NCI-H146 (cell line): ENCODE results near the gene HOXA11.

ENCODE experiments used
- DNase-seq: peaks from one replicate; lab custom pipeline; 2025; lab: John Stamatoyannopoulos, UW

The HOXA11 gene

DNA sequence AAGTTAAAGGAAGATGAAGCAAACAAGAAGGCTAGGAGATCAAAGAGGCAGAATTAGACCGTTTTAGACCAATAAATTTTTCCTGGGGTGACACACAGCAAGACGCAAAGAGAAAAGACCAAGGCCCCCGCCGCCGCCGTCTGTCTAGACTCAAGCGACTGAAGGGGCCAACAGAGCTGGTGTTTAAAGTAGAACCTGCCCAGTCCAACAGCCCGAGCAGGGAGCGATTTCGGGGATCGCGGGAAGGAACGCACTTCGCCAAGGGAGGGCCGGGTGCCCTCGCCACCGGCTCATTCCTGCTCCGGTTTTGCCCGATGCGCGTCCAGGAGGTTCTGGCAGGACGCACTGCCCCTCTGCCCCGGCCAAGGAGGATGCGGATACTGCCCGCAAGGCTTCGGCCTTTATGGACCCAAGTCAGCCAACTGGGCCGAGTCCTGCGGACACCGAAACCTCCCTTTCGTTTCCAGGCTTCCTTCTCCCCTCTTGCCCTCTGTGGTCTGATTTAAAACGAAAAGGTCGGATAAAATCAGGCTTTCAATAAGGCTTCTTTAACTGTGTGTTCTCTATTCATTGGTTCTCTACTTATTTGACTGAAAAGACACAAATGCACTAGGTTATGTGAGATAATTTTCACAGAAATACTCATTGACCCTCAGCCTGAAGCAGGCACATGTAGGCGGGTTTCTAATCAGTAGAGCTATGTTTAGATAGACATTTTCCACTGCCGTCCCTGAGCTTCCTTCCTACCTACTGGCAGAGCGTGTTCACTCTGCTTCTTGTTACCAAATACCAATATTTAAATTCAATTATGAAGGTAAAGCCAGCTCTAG, 26.4 kb downstream of the HOXA11 start:
- DNase-seq: no peak

DNA sequence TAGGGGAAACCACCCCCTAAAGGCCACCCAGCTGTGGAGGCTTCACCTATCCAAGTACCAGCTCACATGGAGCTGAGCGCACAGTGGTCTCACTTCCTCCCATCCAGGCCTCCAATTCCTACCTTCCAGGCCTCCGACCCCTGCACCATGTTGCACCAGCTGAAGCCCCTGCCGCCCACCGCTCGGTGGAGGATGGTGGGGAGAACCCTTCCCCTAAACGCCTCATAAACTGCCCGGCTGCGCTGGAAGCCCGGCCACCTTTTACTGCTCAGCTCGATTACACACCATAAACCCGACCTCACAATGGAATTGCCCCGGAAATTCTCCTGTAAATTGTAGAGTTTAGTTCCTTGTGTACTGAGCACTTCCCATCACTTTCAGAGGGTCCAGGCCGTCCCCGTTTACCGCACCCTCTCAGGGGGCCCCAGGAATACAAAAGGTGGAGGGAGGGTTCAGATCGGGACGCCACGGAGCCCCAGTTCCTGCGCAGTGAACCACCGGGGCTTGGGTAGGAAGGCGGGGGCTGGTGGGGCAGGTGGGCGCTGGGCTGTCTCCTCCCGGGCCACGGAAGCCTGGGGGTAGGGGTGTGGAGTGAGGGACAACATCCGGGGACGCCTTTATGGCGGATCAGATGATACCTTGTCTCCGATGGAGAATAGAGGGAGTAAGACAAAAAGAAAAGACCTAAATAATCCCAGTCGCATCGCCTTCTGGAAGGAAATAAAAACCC, 27.2 kb downstream of the HOXA11 start:
- DNase-seq: no peak

DNA sequence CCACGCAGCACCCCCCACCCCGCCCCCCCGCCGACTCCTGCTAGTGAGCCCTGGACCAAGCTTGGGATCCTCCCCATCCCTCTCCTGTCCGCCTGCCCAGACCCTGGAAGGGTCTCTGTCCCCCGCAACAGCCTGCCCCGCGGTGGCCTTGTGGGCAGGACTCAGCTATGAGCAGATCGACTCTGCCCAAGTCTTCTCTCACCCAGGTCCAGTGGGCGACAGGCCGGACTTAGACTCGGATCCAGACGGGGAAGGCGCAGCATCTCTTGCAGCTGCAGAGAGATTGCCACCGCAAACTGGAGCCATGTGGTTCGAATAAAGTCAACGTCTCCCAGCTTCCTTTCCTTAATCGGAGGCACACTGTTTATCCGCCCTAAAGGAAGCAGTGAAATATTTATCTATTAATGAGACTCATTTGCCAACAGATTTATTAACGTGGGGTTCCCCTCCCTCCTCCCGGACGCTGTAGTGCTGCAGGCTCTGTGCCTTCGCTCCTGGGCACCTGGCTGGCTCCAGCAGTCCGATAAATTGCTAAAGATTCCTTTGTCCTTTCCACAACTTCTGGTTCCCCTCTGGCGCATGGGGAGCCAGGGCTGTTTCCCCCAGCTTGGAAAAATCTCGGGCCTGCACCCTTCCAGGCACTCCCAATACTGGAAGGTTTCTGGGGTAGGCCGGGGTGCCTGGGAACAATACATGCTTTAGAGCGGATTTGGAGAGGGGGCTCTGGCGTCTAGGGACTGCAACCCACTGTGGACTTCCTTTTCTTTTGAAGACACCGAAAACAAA, 27.9 kb downstream of the HOXA11 start:
- DNase-seq: peak; percentile 40

DNA sequence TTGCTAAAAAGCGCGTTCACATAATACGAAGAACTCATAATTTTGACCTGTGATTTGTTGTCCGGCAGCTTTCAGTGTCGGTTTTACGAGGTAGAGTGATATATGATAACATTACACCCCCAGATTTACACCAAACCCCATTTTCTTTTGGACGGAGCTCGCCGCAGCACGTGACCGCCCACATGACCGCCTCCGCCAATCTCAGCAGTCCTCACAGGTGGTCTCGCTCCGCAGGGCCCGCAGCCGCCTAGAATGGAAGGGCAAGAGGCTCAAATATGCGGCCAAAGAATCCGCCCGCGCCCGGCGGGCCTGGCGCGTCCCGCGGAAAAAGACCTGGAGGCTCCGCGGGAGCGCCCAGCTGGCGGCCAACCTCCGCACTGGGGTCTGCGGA, 28.5 kb downstream of the HOXA11 start, which contains the start of gene HOXA7:
HOXA7 (minus strand) TSS at position 168 of the 391 bp plus-strand sequence; CDS start at position 38, 130 bp downstream.
- peak; percentile 80 for DNase-seq

DNA sequence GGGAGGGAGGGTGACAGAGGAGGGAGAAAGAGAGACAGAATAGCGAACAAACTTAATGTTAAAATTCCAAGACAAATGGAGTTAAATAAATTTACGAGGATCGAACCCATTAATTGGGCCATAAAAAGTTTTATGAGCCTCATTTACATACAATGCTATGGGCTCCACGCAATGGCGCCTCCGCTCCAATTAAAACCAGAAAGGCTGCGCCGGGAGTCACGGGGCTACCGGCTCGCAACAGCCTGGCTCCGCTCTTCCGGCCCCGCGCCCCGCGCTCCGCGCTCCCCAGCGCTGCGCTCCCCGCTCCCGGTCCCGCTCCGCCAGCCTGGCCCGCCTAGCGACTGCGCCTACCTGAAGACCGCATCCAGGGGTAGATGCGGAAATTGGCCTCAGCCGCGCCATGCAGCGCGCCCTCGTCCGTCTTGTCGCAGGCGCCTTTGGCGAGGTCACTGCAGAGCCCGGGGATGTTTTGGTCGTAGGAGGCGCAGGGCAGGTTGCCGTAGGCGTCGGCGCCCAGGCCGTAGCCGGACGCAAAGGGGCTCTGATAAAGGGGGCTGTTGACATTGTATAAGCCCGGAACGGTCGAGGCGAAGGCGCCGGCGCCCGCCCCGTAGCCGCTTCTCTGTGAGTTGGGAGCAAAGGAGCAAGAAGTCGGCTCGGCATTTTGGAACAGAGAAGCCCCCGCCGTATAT, 29.1 kb downstream of the HOXA11 start:
- DNase-seq: peak; percentile 47

DNA sequence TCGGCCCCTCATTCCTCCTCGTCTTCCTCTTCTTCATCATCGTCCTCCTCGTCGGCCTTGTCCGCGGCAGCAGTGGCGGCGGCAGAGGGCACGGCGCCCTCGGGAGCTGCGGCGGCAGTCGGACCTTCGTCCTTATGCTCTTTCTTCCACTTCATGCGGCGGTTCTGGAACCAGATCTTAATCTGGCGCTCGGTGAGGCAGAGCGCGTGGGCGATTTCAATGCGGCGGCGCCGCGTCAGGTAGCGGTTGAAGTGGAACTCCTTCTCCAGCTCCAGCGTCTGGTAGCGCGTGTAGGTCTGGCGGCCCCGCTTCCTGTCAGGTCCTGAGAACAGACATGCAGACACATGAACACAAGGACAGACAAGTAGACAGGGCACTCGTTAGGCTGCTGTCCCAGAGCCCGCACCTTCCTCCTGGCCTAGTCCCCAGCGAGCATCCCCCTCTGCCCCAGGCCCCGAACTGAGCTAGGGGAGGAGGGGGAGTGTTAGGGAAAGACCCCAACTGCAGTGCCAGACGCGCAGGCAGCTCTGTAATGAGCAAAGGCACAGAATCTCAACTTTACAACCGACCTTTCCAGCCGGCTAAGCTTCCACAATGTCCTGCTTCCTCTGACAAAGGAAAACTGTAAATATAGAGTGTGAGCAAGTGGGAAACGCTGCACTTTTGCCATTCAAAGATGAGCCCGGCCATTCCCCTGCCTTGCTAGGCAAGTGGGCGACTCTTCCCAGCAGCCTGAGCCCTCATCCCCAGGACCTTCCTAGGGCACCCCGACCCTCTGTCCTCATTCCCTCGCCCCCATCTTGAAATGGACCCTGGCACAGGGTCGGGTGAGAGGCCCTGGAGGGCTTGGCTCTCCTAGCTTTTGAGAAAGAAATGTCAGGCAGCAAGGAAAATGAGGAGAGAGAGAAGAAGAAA, 29.9 kb downstream of the HOXA11 start:
- DNase-seq: no peak

DNA sequence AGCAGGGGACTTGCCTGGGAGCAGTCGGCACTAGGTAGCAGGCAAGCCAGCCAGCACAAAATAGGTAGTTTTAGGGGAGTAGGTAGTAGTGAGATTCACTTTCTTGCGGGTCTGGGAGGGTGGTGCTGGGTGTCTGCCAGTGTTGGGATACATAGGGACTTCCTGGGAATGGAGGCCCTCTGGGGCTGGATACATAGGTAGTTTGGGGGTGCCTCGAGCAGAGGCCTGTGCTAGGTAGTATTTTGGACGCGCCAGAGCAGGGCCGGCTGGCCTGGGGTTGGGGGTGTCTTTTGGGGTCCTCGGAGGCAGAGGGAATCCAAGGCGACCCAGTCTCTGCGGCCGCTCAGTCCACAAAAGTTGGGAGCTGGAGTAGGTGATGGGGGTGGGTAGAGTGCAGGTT, 30.7 kb downstream of the HOXA11 start:
- DNase-seq: no peak

DNA sequence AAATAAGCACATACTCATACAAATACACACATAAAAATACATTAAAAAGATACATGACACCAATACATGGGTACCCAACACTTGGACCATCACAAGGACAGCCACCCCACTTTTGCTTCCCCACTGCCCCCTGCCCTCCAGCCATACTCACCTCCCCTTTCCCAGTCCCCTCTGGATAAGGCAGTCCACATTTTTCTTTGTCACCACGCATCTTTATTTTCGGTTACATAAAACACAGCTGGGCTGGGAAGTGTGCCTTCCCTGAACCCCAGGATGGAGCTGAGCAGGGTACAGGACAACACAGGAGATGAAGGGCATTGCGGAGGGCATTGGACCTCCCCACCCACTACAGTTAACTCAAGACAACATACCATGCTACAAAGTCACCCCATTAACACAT, 31.5 kb downstream of the HOXA11 start:
- no peak for DNase-seq

DNA sequence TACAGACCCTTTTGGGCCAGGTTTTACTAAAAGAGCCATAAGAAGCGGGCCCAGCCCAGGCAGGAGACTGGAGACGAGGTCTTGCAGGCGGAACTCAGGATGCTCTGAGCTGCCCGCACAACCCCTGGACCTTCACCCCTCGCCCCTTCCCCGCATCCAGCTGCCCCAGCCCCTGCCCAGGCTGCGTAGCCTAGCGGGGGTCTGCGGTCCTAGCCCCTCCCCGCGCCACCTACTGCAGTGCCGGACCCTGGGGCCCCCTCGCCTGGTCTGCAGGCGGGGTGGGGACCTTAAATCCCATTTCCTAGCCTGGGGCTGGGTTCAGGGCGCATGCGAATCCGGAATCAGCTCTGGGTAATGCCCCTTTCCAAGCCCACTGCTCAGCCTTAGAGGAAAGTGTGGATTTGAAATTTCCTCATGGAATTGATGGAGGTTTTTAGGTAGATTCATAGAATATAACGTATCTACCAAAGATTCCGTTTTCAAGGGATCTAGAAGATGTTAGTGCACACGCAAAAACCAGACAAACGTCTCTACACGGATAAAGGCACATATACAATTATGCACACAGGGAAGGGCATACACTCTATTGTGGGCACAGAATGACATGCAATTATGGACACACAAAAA, 32.1 kb downstream of the HOXA11 start:
- DNase-seq: no peak

DNA sequence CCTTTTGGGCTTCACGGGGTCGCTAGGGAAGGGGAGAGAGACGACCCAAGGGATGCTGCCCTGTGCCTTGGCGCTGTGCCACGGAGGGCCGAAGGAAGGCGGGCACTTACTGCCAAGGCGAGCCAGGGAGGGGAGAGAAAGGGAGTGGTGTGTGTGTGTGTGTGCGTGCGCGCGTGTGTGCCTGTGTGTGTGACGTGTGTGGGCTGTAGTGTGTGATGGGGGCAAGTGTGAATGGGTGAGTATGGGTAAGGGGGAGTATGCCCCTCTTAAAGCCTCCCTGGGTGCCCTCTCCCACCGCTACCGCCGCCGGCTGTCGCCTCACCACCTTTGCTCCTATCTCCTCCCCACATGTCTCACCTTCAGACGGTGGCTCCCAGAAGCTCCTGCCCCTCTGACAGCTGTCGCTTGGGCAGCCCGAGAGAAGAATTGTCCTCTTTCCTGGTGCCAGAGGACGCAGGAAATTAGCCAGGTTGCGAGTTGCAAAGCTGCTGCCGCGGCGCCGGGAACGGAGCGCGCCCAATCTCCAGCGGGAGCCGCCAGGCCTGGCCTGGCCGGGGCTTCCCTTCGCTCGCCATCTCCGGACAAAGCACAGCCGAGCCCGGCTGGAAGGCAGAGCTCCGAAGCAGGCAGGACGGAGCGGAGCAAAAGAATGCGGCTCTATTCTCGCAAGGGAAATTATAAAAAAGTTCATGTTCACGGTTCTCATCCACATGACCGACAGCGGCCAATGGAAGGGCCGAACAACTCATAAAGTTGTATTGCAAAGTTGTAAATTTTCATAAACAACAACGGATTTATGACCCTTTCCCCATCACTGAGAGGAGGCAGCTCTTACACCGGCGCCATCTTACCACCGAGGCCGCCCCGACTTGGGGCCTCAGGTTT, 32.9 kb downstream of the HOXA11 start, which contains the start of gene HOXA3:
HOXA3 (minus strand) TSS at position 653 of the 885 bp plus-strand sequence. CDS start 41,943 bp downstream, outside the sequence.
- DNase-seq: no peak

DNA sequence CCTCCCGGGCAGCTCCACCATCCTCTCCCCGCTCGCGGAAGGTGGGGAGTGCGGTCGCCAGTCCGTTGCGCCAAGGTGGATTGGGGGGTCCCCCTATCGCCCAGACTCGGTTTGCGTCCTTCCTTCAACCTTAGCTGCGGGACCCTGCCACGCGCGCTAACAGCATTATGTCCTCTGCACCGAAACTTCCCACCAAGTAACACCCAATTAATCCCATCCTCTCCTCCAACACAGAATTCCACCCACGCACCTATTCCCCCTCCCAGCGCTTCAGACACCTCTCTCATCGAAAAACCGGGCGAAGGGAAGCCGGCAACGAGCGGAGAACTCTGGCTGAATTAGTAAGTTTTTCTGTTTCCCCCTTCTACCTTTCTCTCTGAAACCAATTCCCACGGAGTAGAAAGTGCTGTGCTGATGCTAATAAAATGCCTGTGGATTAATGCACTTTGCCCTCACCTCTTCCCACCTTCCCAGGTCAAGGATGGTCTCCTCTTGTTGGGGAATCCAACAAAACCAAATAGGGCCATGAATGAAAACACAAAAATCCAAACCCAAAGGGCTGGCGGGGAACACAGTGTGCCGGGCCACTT, 33.6 kb downstream of the HOXA11 start:
- DNase-seq: no peak

DNA sequence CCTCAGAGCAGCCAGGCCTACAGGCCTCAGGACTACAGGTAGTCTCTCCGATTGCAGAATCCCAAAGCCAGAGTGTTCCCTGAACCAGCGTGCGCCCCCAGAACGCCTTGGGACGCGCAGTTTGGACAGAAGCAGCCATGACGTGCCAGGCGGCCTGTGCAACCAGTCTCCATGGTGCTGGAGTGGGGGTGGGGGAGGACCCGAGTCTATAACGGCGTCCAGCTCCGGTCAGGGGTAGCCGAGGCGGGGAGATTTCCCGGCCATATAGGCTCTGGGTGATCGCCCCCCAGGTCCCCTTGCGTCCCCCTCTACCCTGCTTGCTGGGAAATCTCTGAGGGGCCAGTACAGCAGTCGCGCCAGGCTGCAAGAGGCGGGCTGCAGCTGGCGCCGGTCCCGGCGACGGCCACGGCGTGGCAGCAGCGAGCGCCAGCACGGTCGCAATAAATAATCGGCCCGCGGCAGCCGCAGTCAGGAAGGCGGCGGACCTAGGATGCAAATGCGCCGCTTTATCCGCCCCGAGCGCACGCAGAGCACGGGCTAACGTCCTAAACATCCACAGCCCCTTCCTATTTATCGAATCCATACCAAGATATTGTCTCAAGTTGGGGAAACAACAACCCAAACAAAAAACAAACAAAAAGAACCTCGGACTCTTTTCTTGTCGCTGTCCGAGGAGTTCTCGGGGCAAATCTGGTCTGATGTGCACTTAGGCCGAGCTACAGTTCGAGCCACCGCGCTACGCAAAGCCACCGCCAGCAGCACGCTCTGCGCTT, 34.3 kb downstream of the HOXA11 start:
- peak; percentile 54 for DNase-seq

DNA sequence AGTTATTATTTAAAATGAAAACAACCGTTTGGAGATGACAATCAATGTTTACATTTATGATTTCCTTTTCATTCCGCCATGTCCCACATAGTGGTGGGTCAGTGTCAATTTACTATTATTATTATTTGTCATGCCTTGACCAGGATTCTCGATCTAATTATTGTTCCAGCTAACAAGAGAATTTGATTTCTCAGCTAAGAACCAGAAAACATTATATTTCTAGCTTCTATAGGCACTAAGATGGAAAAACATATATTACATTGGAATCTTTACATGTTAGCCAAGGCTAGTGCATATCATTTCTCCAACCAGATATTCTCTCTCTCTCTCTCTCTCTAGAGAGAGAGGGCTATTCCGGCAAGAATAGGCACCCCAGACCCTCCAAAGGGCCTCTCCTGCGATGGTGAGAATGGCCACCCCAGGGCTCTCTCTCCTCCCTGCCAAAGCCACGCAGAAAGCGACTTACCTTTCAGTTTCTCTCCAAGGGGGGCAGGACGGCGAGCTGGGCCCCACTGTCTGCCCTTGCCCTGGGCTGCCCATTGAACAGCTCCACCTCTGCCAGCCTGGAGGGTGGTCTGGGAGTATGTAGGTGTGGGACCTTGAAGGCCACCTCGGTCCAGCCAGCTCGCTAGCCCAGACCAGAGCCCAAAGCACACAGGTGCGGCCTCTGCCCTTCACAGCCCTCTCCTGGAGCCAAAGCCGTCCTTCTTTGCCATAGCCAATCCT, 35.0 kb downstream of the HOXA11 start:
- peak; percentile 13 for DNase-seq

DNA sequence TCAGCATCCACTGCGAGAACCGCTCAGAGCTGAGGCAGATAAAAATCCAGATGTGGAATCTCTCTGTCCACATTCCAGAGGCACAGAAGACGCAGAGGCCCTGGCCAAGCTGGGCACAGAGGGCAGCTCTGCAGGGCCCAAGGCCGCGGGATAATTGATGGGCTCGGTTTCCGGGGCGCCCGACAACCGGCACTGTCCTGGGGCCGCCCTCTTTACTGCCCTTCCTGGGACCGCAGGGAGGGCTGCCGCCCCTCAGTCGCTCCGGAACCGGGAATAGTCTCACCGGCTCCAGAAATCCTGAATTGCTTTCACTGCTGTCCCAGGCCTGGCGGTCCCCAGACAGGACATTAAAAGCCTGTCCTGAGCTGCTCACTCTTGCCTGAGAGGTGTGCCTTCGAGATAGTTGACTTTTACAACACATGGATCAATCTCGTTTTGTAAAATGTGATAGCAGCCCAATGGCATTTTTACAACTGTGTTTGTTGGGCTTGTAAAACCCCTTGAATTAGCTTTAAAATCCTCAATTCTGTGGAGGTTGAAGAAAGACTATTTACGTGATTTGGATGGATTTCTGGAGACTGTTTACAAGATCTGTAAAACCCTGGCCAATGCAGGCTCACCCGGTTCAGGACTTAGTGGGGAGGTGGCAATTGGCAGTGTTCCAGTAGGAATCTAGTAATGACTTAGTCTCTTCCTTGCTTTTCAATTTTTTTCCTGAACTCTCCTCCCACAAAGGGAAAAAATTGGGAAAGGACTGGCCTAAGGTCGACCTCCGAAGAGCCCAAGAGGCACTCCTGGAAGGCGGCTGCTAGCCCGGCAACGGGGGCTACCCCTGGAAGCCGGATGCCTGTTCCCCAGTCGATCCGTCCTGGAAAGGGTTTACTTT, 36.0 kb downstream of the HOXA11 start:
- DNase-seq: no peak

DNA sequence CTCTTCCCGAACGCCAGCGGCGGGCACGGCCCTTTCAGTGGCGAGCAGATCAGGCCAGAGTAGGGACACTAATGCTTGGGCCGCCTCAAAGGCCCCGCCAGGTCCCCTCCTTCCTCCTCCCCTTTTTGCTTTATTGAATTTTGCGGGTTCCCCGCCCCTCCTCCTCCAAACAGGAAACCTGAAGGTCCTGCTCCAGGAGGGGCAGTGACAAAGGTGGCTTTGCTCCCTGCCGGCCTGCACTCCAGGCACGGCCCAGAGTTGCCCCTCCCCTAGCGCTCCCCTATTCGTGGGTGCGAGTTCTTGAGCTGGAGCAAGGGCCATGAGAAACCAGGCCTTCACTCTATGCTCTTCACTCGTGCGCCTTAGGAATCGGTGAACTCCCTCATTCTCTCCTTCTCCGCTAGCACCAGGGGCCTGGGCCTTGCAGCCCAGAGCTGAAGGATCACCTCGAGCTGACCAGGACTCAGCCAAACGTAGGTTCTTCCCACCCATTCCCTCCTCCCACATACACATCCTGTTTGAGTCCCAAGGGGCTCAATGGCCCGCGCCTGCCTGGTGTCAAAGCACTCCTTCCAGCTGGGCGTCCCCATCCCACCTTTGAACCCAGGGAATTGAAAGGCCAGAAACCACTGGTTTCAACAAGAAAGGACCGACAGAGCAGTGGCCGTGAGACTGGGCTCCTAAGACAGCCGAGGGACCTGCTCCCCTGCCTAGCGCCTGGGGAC, 36.8 kb downstream of the HOXA11 start:
- peak; percentile 39 for DNase-seq
